Fibroblast of mammary gland (primary cell): ENCODE data around the gene GASK1B.
A peak's percentile ranks its signal among the peaks of the same experiment; 100 is the strongest.

Source experiments
- DNase-seq: peaks from one replicate; pipeline ENCODE4 v3.0.0-alpha.2; 2010; ENCODE audit warnings: low read depth
- H3K4me3 ChIP-seq: 2 replicates; pipeline ENCODE4 v1.5.1; 2011; ENCODE audit warnings: low read depth, mild to moderate bottlenecking, low read length, moderate library complexity; ENCODE audit not compliant: control insufficient read depth
- TF ChIP-seq, protein P1 (sequence below): conservative IDR thresholded peaks from 2 replicates; pipeline ENCODE4 v1.5.1; 2011; ENCODE audit warnings: low read depth, low read length, inconsistent platforms; ENCODE audit not compliant: control insufficient read depth, insufficient read depth

Gene GASK1B

GRCh38 chr4:158172261-158173258 is at the start of gene GASK1B:
TSS of gene GASK1B (minus strand) at chr4:158173025. CDS start at chr4:158171375, 1,650 bp downstream.
- H3K4me3 ChIP-seq = peak within 1 kb of the TSS; percentile 77
- peak; percentile 72 for DNase-seq
- TF ChIP-seq, protein P1, sequence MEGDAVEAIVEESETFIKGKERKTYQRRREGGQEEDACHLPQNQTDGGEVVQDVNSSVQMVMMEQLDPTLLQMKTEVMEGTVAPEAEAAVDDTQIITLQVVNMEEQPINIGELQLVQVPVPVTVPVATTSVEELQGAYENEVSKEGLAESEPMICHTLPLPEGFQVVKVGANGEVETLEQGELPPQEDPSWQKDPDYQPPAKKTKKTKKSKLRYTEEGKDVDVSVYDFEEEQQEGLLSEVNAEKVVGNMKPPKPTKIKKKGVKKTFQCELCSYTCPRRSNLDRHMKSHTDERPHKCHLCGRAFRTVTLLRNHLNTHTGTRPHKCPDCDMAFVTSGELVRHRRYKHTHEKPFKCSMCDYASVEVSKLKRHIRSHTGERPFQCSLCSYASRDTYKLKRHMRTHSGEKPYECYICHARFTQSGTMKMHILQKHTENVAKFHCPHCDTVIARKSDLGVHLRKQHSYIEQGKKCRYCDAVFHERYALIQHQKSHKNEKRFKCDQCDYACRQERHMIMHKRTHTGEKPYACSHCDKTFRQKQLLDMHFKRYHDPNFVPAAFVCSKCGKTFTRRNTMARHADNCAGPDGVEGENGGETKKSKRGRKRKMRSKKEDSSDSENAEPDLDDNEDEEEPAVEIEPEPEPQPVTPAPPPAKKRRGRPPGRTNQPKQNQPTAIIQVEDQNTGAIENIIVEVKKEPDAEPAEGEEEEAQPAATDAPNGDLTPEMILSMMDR = peak; percentile 70

DNA sequence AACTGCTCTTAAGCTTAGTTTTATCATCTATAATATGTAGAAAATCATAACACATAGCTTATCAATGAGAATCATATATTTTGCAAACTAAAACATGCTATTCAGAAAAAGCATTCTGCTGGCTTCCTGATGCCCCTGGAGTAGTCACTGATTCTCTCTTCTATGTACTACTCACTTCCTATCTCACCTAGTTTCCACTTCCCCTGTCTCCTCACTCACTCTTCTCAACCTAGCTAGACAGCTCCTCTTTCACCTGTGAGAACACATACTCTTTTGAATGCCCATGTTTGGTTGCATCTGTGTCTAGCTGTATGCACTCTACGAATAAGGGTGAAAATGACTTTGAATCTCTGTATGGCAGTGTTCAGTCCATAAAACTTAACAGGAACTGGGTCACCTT is 46.8 kb upstream of the GASK1B start:
- TF ChIP-seq, protein P1 = no peak
- no peak overlapping the region for H3K4me3 ChIP-seq
- no peak for DNase-seq

GRCh38 chr4:158217763-158218162 is 44.9 kb upstream of the GASK1B start:
- H3K4me3 ChIP-seq = no peak overlapping the region
- TF ChIP-seq, protein P1 = no peak
- DNase-seq = no peak

DNA sequence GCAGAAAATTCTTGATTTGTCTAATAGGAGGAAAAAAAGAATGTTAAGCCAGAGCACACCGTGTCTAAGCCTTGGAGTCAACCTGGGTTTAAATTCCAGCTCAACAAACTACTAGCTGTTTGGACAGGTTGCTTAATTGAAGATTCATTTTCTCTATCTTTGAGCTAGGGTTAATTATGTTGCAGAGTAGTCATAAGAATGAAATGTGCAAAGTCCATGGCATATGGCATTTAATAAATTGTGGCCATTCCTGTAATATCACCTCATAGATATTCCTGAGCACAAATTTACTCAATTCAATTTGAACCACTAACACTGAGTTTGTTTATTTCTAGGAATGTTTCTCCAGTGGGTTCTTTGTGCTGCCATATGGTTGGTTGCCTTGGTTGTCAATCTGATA is 42.0 kb upstream of the GASK1B start:
- no peak overlapping the region for H3K4me3 ChIP-seq
- no peak for DNase-seq
- TF ChIP-seq, protein P1 = no peak

DNA sequence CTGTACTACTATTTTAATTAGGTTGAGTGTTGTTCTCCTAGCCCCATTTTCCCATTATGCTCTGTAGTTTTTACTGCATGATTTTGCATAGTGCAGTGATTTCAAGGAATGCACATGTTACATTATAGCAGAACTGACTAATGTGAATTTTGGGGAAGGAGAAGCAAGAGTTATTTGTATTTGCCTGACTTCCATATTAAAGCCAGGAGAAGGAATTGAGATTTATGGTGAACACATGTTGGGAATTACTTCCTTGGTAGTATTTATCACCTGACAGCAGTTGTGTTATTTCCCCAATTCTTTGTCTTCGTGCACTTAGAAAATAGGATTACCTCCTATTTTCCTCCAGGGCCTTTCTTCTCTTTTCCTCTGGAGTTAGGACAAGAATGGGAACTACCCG is 40.6 kb upstream of the GASK1B start:
- TF ChIP-seq, protein P1 = no peak
- no peak for DNase-seq
- no peak overlapping the region for H3K4me3 ChIP-seq

GRCh38 chr4:158211222-158211621 is 38.4 kb upstream of the GASK1B start:
- TF ChIP-seq, protein P1 = no peak
- DNase-seq = no peak

More at GRCh38 chr4:158211222-158211621, 38.4 kb upstream of the GASK1B start:
- peak overlapping the region; percentile 61 for H3K4me3 ChIP-seq
